K562 (cell line): Measurements from ENCODE around the gene ENO2.
"Not testable (repeated sequence)": the region's sequence is repeated elsewhere in the genome, so short reads cannot be mapped to it uniquely, and the experiment has no call there.

Experiments
- CHD1 ChIP-seq: fragments of 200-600 bp; sonication (generic); IDR thresholded peaks from one replicate; pipeline ENCODE4 v1.6.1; 2012; ENCODE audit warnings: mild to moderate bottlenecking, moderate library complexity, low read length, inconsistent platforms
- CREB1 ChIP-seq, 2 experiments: sonication (generic) in 1 of 2; formaldehyde crosslinking in 1 of 2; IDR thresholded peaks; 2 replicates each; pipeline versions ENCODE4 v1.6.1 to v1.8.0; 2012 to 2022; ENCODE audit warnings: inconsistent platforms in 1 of 2, mild to moderate bottlenecking in 1 of 2, missing genetic modification reagents in 1 of 2, moderate library complexity in 1 of 2
- EZH2 ChIP-seq: IDR thresholded peaks from 2 replicates; pipeline ENCODE4 v1.6.1; 2012; ENCODE audit warnings: low read depth, mild to moderate bottlenecking, inconsistent platforms, low read length, borderline replicate concordance
- SMAD3 ChIP-seq: fragments of 450-650 bp; formaldehyde crosslinking; conservative IDR thresholded peaks from 2 replicates; pipeline ENCODE4 v1.4.0; 2020; ENCODE audit warnings: mild to moderate bottlenecking
- SMC3 ChIP-seq: conservative IDR thresholded peaks from 2 replicates; pipeline ENCODE4 v1.6.1; 2011; ENCODE audit warnings: low read depth, low read length, improper control_type of control experiment; ENCODE audit not compliant: insufficient read depth
- SNIP1 ChIP-seq: fragments of 450-650 bp; IDR thresholded peaks from 2 replicates; pipeline ENCODE4 v1.7.1; 2017; ENCODE audit warnings: low read depth, mild to moderate bottlenecking
- YY1 ChIP-seq, 3 experiments: IDR thresholded peaks; 2 replicates each; pipeline ENCODE4 v1.6.1; 2011; ENCODE audit warnings: low read length in 2 of 3, mild to moderate bottlenecking in 2 of 3, moderate library complexity in 2 of 3, borderline replicate concordance in 1 of 3, control low read depth in 1 of 3, low read depth in 1 of 3; ENCODE audit not compliant: insufficient read depth in 3 of 3, insufficient replicate concordance in 2 of 3, control insufficient read depth in 1 of 3, insufficient read length in 1 of 3; ENCODE audit errors: extremely low read depth in 1 of 3
- TF ChIP-seq, protein P1 (sequence below): fragments of 450-650 bp; formaldehyde crosslinking; IDR thresholded peaks from 2 replicates; pipeline ENCODE4 v1.4.0; 2020; ENCODE audit warnings: mild to moderate bottlenecking, moderate library complexity
- TF ChIP-seq, protein P2 (sequence below): fragments of 250-450 bp; sonication (Bioruptor Pico); IDR thresholded peaks from 2 replicates; pipeline ENCODE4 v1.8.0; 2022; ENCODE audit warnings: moderate library complexity, mild to moderate bottlenecking, inconsistent platforms
- TF ChIP-seq, protein P3 (sequence below), 3 experiments: IDR thresholded peaks in 2 of 3; conservative IDR thresholded peaks in 1 of 3; 2 replicates each; pipeline ENCODE4 v1.5.1; 2011 to 2012; ENCODE audit warnings: low read length in 3 of 3, mild to moderate bottlenecking in 3 of 3, control low read depth in 2 of 3, improper control_type of control experiment in 1 of 3, inconsistent platforms in 1 of 3, low read depth in 1 of 3, mixed read lengths in 1 of 3, moderate library complexity in 1 of 3; ENCODE audit not compliant: insufficient read depth in 2 of 3
- TF ChIP-seq, protein P4 (sequence below): fragments of 250-450 bp; sonication (Bioruptor Pico); IDR thresholded peaks from 2 replicates; pipeline ENCODE4 v1.5.0; 2021
- TF ChIP-seq, protein P5 (sequence below): sonication (generic); formaldehyde crosslinking; IDR thresholded peaks from 2 replicates; pipeline ENCODE4 v1.5.0; 2020; ENCODE audit warnings: missing genetic modification reagents
- TF ChIP-seq, protein P6 (sequence below): sonication (generic); formaldehyde crosslinking; IDR thresholded peaks from 2 replicates; pipeline ENCODE4 v1.9.0; 2022; ENCODE audit warnings: mild to moderate bottlenecking, missing genetic modification reagents

DNA sequence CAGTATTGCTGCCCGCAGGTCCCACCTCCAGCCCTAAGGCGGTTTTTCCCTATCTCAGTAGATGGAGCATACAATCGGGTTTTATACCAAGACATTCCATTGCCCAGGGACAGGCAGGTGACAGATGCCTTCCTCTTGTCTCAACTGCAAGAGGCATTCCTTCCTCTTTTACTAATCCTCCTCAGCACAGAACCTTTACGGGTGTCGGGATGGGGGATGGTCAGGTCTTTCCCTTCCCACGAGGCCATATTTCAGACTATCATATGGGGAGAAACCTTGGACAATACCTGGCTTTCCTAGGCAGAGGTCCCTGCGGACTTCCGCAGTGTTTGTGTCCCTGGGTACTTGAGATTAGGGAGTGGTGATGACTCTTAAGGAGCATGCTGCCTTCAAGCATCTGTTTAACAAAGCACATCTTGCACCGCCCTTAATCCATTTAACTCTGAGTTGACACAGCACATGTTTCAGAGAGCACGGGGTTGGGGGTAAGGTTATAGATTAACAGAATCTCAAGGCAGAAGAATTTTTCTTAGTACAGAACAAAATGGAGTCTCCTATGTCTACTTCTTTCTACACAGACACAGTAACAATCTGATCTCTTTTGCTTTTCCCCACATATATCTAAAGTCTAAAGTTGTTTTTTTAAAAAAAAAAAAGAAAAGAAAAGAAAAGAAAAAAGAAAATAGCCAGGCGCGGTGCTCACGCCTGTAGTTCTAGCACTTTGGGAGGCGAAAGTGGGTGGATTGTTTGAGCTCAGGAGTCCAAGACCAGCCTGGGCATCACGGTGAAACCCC, 28.0 kb upstream of the ENO2 start:
- TF ChIP-seq YY1 (IDR thresholded peaks at IDR 0.05; ENCODE audit: borderline replicate concordance in 1 of 3, control insufficient read depth in 1 of 3, extremely low read depth in 1 of 3, insufficient read depth in 3 of 3, insufficient read length in 1 of 3, insufficient replicate concordance in 2 of 3, low read depth in 1 of 3, low read length in 2 of 3); CHD1; SMAD3 (CRISPR knock-in tag); SMC3; SNIP1; EZH2; CREB1 (IDR thresholded peaks at IDR 0.05); CREB1 (CRISPR knock-in tag; IDR thresholded peaks at IDR 0.05): not testable (repeated sequence)
- TF ChIP-seq, protein P1, sequence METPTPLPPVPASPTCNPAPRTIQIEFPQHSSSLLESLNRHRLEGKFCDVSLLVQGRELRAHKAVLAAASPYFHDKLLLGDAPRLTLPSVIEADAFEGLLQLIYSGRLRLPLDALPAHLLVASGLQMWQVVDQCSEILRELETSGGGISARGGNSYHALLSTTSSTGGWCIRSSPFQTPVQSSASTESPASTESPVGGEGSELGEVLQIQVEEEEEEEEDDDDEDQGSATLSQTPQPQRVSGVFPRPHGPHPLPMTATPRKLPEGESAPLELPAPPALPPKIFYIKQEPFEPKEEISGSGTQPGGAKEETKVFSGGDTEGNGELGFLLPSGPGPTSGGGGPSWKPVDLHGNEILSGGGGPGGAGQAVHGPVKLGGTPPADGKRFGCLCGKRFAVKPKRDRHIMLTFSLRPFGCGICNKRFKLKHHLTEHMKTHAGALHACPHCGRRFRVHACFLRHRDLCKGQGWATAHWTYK (CRISPR knock-in tag) = not testable (repeated sequence)
- TF ChIP-seq, protein P2, sequence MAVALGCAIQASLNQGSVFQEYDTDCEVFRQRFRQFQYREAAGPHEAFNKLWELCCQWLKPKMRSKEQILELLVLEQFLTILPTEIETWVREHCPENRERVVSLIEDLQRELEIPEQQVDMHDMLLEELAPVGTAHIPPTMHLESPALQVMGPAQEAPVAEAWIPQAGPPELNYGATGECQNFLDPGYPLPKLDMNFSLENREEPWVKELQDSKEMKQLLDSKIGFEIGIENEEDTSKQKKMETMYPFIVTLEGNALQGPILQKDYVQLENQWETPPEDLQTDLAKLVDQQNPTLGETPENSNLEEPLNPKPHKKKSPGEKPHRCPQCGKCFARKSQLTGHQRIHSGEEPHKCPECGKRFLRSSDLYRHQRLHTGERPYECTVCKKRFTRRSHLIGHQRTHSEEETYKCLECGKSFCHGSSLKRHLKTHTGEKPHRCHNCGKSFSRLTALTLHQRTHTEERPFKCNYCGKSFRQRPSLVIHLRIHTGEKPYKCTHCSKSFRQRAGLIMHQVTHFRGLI (CRISPR knock-in tag) = not testable (repeated sequence)
- TF ChIP-seq, protein P3, sequence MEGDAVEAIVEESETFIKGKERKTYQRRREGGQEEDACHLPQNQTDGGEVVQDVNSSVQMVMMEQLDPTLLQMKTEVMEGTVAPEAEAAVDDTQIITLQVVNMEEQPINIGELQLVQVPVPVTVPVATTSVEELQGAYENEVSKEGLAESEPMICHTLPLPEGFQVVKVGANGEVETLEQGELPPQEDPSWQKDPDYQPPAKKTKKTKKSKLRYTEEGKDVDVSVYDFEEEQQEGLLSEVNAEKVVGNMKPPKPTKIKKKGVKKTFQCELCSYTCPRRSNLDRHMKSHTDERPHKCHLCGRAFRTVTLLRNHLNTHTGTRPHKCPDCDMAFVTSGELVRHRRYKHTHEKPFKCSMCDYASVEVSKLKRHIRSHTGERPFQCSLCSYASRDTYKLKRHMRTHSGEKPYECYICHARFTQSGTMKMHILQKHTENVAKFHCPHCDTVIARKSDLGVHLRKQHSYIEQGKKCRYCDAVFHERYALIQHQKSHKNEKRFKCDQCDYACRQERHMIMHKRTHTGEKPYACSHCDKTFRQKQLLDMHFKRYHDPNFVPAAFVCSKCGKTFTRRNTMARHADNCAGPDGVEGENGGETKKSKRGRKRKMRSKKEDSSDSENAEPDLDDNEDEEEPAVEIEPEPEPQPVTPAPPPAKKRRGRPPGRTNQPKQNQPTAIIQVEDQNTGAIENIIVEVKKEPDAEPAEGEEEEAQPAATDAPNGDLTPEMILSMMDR (IDR thresholded peaks at IDR 0.05 in 2 of 3, conservative IDR thresholded peaks at IDR 0.05 in 1 of 3; ENCODE audit: insufficient read depth in 2 of 3, low read depth in 1 of 3, low read length in 3 of 3) = not testable (repeated sequence)
- TF ChIP-seq, protein P4, sequence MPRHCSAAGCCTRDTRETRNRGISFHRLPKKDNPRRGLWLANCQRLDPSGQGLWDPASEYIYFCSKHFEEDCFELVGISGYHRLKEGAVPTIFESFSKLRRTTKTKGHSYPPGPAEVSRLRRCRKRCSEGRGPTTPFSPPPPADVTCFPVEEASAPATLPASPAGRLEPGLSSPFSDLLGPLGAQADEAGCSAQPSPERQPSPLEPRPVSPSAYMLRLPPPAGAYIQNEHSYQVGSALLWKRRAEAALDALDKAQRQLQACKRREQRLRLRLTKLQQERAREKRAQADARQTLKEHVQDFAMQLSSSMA (CRISPR knock-in tag) = not testable (repeated sequence)
- TF ChIP-seq, protein P5, sequence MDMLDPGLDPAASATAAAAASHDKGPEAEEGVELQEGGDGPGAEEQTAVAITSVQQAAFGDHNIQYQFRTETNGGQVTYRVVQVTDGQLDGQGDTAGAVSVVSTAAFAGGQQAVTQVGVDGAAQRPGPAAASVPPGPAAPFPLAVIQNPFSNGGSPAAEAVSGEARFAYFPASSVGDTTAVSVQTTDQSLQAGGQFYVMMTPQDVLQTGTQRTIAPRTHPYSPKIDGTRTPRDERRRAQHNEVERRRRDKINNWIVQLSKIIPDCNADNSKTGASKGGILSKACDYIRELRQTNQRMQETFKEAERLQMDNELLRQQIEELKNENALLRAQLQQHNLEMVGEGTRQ = not testable (repeated sequence)
- TF ChIP-seq, protein P6, sequence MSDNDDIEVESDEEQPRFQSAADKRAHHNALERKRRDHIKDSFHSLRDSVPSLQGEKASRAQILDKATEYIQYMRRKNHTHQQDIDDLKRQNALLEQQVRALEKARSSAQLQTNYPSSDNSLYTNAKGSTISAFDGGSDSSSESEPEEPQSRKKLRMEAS (CRISPR knock-in tag) = peak; percentile 23; the same call in 1 of the 2 replicates
